WTC11 (cell line): ENCODE data around the gene POLK. TPM values are rescaled to one million over a fixed set of nuclear protein-coding genes. Genes with fewer than 3 reads are reported as not detected.
A peak's percentile ranks its signal among the peaks of the same experiment; 100 is the strongest.

Experiments
- ATAC-seq: fragments of 200-7000 bp; cut with Tn5 transposase; 2 replicates; pipeline ENCODE4 v1.10.0; 2021; ENCODE audit warnings: mild to moderate bottlenecking, moderate library complexity
- CTCF ChIA-PET: fragments of 300-600 bp; sonication (Branson Sonifier 250); formaldehyde crosslinking; loops from one replicate; lab custom pipeline; 2021; ENCODE audit warnings: antibody characterized with exemption; lab: Charles Lee
- POLR2A ChIA-PET: fragments of 350-600 bp; sonication (Branson Sonifier 250); formaldehyde crosslinking; loops from one replicate; lab custom pipeline; 2021; ENCODE audit warnings: antibody characterized with exemption; lab: Charles Lee
- DNase-seq: peaks from one replicate; pipeline ENCODE4 v3.0.0; 2021; ENCODE audit warnings: low spot score
- H3K27ac Mint-ChIP-seq: 2 replicates; pipeline ENCODE4 v1.8.0; 2021; ENCODE audit warnings: mixed read lengths
- H3K27me3 Mint-ChIP-seq: 2 replicates; pipeline ENCODE4 v1.8.0; 2021; ENCODE audit warnings: low read depth, mild to moderate bottlenecking, moderate library complexity, mixed read lengths
- H3K36me3 Mint-ChIP-seq: 2 replicates; pipeline ENCODE4 v1.8.0; 2021; ENCODE audit warnings: mixed read lengths
- H3K4me1 Mint-ChIP-seq: 2 replicates; pipeline ENCODE4 v1.8.0; 2022; ENCODE audit warnings: mixed read lengths
- H3K4me3 Mint-ChIP-seq: 2 replicates; pipeline ENCODE4 v1.8.0; 2021; ENCODE audit warnings: mild to moderate bottlenecking, moderate library complexity, mixed read lengths
- H3K9me3 Mint-ChIP-seq: 2 replicates; pipeline ENCODE4 v1.8.0; 2021; ENCODE audit warnings: mixed read lengths
- JUN ChIP-seq: sonication (generic); formaldehyde crosslinking; IDR thresholded peaks from 2 replicates; pipeline ENCODE4 v1.8.0; 2023; ENCODE audit warnings: mild to moderate bottlenecking, missing genetic modification reagents
- MXD4 ChIP-seq: fragments of 250-450 bp; sonication (Bioruptor Pico); IDR thresholded peaks from 2 replicates; pipeline ENCODE4 v1.8.0; 2021; ENCODE audit warnings: mild to moderate bottlenecking, moderate library complexity, borderline replicate concordance
- NR2C2 ChIP-seq: sonication (generic); formaldehyde crosslinking; IDR thresholded peaks from 2 replicates; pipeline ENCODE4 v1.8.0; 2022; ENCODE audit warnings: mild to moderate bottlenecking, missing genetic modification reagents
- SMAD3 ChIP-seq: sonication (generic); formaldehyde crosslinking; IDR thresholded peaks from 2 replicates; pipeline ENCODE4 v1.8.0; 2022; ENCODE audit warnings: missing genetic modification reagents, mild to moderate bottlenecking, borderline replicate concordance
- SOX15 ChIP-seq: fragments of 250-450 bp; sonication (Bioruptor Pico); IDR thresholded peaks from 2 replicates; pipeline ENCODE4 v1.9.0; 2021; ENCODE audit warnings: mild to moderate bottlenecking
- STAT6 ChIP-seq: sonication (generic); formaldehyde crosslinking; conservative IDR thresholded peaks from 2 replicates; pipeline ENCODE4 v1.8.1; 2023; ENCODE audit warnings: mild to moderate bottlenecking, low read depth, missing genetic modification reagents, moderate library complexity
- TP53 ChIP-seq: sonication (generic); formaldehyde crosslinking; IDR thresholded peaks from 2 replicates; pipeline ENCODE4 v1.8.1; 2023; ENCODE audit warnings: mild to moderate bottlenecking, missing genetic modification reagents
- ZNF138 ChIP-seq: sonication (generic); formaldehyde crosslinking; conservative IDR thresholded peaks from 2 replicates; pipeline ENCODE4 v1.8.1; 2022; ENCODE audit warnings: mild to moderate bottlenecking, moderate library complexity, missing genetic modification reagents
- ZNF232 ChIP-seq: sonication (generic); formaldehyde crosslinking; IDR thresholded peaks from 2 replicates; pipeline ENCODE4 v1.8.0; 2022; ENCODE audit warnings: mild to moderate bottlenecking, missing genetic modification reagents
- ZNF423 ChIP-seq: fragments of 250-450 bp; sonication (Bioruptor Pico); IDR thresholded peaks from 2 replicates; pipeline ENCODE4 v2.1.2; 2022; ENCODE audit warnings: mild to moderate bottlenecking, moderate library complexity
- total RNA-seq: library from RNA; stranded (reverse); gene quantifications from 3 replicates; pipeline ENCODE4 v1.2.3, GENCODE V29; 2021
- TF ChIP-seq, protein P1 (sequence below): fragments of 200-600 bp; IDR thresholded peaks from 2 replicates; pipeline ENCODE4 v1.8.0; 2022; ENCODE audit warnings: antibody characterized with exemption
- TF ChIP-seq, protein P2 (sequence below): sonication (generic); formaldehyde crosslinking; IDR thresholded peaks from 2 replicates; pipeline ENCODE4 v1.8.1; 2022; ENCODE audit warnings: low read depth, missing genetic modification reagents, borderline replicate concordance
- TF ChIP-seq, protein P3 (sequence below): sonication (generic); formaldehyde crosslinking; IDR thresholded peaks from 2 replicates; pipeline ENCODE4 v1.8.0; 2023; ENCODE audit warnings: mild to moderate bottlenecking, missing genetic modification reagents
- TF ChIP-seq, protein P4 (sequence below): sonication (generic); formaldehyde crosslinking; IDR thresholded peaks from 2 replicates; pipeline ENCODE4 v1.8.0; 2022; ENCODE audit warnings: mild to moderate bottlenecking, missing genetic modification reagents
- TF ChIP-seq, protein P5 (sequence below): sonication (generic); formaldehyde crosslinking; IDR thresholded peaks from 2 replicates; pipeline ENCODE4 v1.8.0; 2022; ENCODE audit warnings: mild to moderate bottlenecking, missing genetic modification reagents

POLK gene
- total RNA-seq, 1 experiment from 2014 or later = 7.1 TPM

DNA sequence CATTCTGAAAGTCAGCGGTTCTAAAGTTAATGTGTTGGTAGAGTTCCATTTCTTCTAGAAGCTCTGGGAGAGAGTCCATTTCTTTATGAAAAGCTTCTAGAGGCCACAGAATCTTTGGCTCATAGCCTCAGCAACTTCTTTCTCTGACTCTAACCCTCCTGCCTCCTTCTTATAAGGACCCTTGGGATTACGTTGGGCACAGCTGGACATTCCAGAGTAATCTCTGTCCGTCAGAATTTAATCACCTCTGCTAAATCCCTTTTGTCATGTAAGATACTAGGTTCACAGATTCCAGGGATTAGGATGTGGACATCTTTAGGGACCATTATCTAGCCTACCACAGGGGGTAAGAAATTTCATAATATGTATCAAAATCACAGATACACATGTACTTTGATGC lies 77.0 kb downstream of the POLK start:
- Mint-ChIP-seq H3K9me3 (no peaks in the 10 kb centered on the region), H3K27ac (no peak overlapping the region), H3K27me3 (no peaks in the 10 kb centered on the region), H3K4me1 (peaks cover 10% of the 10 kb centered on the region), H3K4me3 (no peak overlapping the region), H3K36me3 (no peaks in the 10 kb centered on the region)
- no peak for DNase-seq
- ChIA-PET POLR2A (no interaction called here), CTCF (no interaction called here)
- ATAC-seq = peak; percentile 55
- TF ChIP-seq, protein P1, sequence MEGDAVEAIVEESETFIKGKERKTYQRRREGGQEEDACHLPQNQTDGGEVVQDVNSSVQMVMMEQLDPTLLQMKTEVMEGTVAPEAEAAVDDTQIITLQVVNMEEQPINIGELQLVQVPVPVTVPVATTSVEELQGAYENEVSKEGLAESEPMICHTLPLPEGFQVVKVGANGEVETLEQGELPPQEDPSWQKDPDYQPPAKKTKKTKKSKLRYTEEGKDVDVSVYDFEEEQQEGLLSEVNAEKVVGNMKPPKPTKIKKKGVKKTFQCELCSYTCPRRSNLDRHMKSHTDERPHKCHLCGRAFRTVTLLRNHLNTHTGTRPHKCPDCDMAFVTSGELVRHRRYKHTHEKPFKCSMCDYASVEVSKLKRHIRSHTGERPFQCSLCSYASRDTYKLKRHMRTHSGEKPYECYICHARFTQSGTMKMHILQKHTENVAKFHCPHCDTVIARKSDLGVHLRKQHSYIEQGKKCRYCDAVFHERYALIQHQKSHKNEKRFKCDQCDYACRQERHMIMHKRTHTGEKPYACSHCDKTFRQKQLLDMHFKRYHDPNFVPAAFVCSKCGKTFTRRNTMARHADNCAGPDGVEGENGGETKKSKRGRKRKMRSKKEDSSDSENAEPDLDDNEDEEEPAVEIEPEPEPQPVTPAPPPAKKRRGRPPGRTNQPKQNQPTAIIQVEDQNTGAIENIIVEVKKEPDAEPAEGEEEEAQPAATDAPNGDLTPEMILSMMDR = no peak
- TF ChIP-seq, protein P2, sequence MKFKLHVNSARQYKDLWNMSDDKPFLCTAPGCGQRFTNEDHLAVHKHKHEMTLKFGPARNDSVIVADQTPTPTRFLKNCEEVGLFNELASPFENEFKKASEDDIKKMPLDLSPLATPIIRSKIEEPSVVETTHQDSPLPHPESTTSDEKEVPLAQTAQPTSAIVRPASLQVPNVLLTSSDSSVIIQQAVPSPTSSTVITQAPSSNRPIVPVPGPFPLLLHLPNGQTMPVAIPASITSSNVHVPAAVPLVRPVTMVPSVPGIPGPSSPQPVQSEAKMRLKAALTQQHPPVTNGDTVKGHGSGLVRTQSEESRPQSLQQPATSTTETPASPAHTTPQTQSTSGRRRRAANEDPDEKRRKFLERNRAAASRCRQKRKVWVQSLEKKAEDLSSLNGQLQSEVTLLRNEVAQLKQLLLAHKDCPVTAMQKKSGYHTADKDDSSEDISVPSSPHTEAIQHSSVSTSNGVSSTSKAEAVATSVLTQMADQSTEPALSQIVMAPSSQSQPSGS (CRISPR knock-in tag) = no peak

GRCh38 chr5:75600535-75600934 lies 88.8 kb downstream of the POLK start:
- Mint-ChIP-seq H3K4me1 (peaks cover 6% of the 10 kb centered on the region), H3K9me3 (no peaks in the 10 kb centered on the region), H3K27ac (no peak overlapping the region), H3K36me3 (peaks cover 2% of the 10 kb centered on the region; the same call in 1 of the 2 replicates), H3K27me3 (no peaks in the 10 kb centered on the region), H3K4me3 (no peak overlapping the region)
- CTCF ChIA-PET = no interaction called here
- TF ChIP-seq ZNF232 (CRISPR knock-in tag) = no peak
- TF ChIP-seq NR2C2 (CRISPR knock-in tag) = no peak
- TF ChIP-seq, protein P3, sequence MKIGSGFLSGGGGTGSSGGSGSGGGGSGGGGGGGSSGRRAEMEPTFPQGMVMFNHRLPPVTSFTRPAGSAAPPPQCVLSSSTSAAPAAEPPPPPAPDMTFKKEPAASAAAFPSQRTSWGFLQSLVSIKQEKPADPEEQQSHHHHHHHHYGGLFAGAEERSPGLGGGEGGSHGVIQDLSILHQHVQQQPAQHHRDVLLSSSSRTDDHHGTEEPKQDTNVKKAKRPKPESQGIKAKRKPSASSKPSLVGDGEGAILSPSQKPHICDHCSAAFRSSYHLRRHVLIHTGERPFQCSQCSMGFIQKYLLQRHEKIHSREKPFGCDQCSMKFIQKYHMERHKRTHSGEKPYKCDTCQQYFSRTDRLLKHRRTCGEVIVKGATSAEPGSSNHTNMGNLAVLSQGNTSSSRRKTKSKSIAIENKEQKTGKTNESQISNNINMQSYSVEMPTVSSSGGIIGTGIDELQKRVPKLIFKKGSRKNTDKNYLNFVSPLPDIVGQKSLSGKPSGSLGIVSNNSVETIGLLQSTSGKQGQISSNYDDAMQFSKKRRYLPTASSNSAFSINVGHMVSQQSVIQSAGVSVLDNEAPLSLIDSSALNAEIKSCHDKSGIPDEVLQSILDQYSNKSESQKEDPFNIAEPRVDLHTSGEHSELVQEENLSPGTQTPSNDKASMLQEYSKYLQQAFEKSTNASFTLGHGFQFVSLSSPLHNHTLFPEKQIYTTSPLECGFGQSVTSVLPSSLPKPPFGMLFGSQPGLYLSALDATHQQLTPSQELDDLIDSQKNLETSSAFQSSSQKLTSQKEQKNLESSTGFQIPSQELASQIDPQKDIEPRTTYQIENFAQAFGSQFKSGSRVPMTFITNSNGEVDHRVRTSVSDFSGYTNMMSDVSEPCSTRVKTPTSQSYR = no peak
- TF ChIP-seq ZNF138 = no peak
- TF ChIP-seq JUN (CRISPR knock-in tag) = no peak
- TF ChIP-seq, protein P4, sequence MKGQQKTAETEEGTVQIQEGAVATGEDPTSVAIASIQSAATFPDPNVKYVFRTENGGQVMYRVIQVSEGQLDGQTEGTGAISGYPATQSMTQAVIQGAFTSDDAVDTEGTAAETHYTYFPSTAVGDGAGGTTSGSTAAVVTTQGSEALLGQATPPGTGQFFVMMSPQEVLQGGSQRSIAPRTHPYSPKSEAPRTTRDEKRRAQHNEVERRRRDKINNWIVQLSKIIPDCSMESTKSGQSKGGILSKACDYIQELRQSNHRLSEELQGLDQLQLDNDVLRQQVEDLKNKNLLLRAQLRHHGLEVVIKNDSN (CRISPR knock-in tag) = no peak
- no peak for TF ChIP-seq ZNF423 (CRISPR knock-in tag)
- TF ChIP-seq STAT6 (CRISPR knock-in tag) = no peak
- TF ChIP-seq MXD4 (CRISPR knock-in tag) = no peak
- TF ChIP-seq TP53 (CRISPR knock-in tag) = no peak
- TF ChIP-seq SMAD3 (CRISPR knock-in tag) = no peak
- TF ChIP-seq, protein P5, sequence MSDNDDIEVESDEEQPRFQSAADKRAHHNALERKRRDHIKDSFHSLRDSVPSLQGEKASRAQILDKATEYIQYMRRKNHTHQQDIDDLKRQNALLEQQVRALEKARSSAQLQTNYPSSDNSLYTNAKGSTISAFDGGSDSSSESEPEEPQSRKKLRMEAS (CRISPR knock-in tag) = no peak
- no peak for TF ChIP-seq SOX15
- POLR2A ChIA-PET = no interaction called here
- DNase-seq = no peak
- no peak for ATAC-seq
